ENCODE measurements around the gene FAM76A. TPM values are rescaled to one million over a fixed set of nuclear protein-coding genes. Genes with fewer than 3 reads are reported as not detected.
A peak's percentile ranks its signal among the peaks of the same experiment; 100 is the strongest.
"Not testable (repeated sequence)": the region's sequence is repeated elsewhere in the genome, so short reads cannot be mapped to it uniquely, and the experiment has no call there.

Gene FAM76A
- 4.4 TPM for total RNA-seq

DNA sequence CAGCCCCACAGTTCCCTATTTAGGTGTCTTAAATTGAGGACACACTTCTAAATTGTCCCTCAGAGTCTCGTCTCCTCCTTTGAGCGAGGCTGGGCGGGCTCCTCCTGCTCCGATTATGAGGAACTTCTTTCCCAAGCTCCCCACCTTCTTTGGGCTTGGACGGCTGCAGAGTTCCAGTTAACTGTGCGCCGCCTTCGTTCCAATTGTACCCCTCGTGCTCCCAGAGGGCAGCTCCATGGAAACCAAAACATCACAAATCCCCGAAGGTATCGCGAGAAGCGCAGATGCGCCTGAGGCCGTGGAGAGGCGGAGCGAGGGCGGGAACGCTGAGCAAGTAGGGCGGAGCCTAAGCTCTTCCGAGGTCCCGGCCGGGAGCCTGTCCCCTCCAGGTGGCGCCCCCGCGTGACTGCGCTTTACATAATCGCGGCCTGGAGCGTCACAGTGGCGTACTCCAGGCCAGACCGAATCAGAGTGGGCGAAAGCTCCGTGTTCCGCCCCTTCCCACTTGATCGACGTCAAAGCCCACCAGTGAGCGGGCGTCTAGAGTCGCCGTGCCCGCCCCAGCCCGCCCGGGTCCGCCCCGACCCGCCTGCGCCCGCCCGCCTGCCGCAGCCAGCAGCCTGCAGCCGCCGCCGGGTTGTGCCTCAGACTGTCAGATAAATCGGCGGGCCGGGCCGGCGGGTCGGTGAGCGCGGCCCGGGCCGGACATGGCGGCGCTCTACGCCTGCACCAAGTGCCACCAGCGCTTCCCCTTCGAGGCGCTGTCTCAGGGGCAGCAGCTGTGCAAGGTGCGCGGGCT, at the start of gene FAM76A:
Gene FAM76A, plus strand, starts transcription at position 588 of the 799 bp plus-strand sequence. Its CDS starts 120 bp downstream, at position 708.
- peak; percentile 100 for DNase-seq (ENCODE audit: low spot score)

DNA sequence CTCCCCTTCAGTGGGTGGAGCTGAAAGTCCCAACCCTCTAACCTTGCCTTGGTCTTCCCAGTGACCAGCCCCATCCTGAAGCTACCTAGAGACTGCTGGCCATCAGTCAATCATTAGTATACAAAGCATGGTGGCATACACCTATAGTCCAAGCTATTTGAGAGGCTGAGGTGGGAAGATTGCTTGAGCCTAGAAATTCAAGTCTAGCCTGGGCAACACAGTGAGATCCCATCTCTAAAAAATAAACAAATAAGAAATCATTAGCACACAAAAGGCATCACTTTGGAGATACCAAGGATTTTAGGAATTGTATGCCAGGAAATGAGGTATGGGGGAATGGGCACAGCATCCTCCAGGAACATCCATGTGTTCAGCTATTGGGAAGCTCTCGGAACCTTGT, 49.4 kb upstream of the FAM76A start:
- no peak for ATAC-seq

More for the DNA sequence above, at the start of gene FAM76A:
- ATAC-seq, result peak; percentile 95

GRCh38 chr1:27678747-27679146, 47.0 kb upstream of the FAM76A start:
- DNase-seq (ENCODE audit: low spot score) (no peak), ATAC-seq (no peak)

More for the DNA sequence above, 49.4 kb upstream of the FAM76A start:
- no peak for DNase-seq (ENCODE audit: low spot score)

DNA sequence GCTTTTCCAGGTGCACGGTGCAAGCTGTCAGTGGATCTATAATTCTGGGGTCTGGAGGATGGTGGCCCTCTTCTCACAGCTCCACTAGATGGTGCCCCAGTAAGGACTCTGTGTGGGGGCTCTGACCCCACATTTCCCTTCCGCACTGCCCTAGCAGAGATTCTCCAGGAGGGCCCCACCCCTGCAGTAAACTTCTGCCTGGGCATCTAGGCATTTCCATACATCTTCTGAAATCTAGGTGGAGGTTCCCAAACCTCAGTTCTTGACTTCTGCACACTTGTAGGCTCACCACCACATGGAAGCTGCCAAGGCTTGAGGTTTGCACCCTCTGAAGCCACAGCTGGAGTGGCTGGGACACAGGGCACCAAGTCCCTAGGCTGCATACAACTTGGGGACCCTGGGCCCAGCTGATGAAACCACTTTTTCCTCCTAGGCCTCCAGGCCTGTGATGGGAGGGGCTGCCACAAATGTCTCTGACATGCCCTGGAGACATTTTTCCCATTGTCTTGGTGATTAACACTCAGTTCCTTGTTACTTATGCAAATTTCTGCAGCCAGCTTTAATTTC, 45.5 kb upstream of the FAM76A start:
- ATAC-seq, result not testable (repeated sequence)

DNA sequence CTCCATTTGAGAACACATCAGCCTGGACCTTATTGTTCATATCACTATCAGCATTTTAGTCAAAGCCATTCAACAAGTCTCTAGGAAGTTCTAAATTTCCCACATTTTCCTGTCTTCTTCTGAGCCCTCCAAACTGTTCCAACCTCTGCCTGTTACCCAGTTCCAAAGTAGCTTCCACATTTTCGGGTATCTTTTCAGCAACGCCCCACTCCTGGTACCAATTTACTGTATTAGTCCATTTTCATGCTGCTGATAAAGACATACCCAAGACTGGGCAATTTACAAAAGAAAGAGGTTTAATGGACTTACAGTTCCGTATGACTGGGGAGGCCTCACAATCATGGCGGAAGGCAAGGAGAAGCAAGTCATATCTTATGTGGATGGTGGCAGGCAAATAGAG, 44.2 kb upstream of the FAM76A start:
- DNase-seq (ENCODE audit: low spot score); ATAC-seq: not testable (repeated sequence)

More for the DNA sequence above, 45.5 kb upstream of the FAM76A start:
- DNase-seq (ENCODE audit: low spot score), result not testable (repeated sequence)

DNA sequence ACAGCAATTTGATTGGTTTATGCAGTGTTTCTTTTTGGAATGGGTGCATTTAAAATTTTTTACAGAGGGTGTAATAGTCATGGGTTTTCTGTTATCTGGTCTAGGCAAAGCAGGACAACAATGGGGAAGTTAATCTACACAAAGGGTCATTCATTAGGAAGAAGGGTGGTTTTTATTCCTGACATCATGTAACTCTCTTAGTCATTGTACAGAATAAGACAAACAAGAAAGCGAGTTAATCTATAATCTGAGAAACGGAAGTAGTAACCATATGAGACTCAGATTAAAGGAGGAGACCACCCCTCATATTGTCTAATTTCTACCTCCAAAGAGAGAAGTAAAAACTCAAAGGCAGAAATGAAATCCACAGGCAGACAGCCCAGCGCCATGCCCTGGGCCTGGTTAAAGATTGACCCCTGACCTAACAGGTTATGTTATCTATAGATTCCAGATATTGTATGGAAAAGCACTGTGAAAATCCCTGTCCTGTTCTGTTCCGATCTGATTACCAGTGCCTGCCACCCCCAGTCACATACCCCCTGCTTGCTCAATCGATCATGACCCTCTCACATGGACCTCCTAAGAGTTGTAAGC, 43.3 kb upstream of the FAM76A start:
- no peak for DNase-seq (ENCODE audit: low spot score)
- no peak for ATAC-seq

DNA sequence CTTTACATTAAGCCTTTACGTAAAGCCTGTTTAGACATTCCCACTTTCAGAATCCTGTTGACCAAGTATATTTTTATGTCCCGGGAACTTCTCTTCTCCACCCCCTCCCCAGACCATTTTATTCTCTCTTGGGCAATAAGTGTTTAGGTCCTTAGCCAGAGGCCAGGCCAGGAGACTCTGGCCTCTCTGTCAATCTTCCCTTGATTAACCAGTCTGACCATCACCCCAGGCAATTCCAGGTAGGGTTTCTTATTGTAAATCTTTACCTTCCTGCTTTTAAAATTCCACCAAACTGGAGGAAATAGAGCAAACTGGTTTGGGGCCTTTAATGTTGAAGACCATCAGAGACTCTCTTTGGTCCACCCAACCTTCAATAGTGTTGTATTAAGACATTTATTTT, 41.6 kb upstream of the FAM76A start:
- DNase-seq (ENCODE audit: low spot score) (no peak), ATAC-seq (no peak)

DNA sequence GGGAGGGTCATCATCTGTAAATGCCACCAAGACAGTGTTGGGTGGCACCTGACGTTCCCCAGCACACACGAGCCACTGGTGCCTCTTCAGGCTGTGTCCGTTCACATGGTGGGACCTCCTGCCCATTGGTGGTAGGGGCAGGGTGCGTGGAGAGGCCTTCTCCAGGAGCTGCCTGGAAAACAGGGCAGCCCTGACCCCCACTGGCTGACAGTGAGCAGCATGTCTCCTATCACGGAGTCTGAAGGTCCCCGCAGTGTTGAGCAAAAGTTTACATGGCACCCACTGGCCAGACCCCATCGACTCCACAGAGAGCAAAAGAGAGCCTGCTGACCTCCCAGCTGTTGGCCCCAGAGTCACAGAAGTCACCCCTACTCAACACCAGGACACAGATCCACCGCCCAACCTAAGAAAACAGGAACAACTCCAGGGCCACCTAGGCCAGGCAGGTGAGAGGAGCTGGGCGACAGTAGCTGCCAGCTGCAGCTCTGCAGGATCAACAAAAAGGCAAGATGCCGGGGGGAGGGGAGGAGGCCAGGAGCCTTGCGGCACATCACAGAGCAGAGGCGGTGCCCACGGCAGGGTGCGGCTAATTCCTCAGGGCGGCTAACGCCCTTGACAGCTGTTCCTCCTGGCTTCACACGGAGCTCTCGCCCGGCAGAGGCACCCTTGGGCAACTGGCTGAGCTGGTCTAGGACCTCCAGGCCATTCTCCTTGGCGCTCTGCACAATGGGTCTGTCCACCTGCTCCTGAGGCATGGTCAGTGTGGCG, 39.4 kb upstream of the FAM76A start:
- ATAC-seq (no peak), DNase-seq (ENCODE audit: low spot score) (no peak)

- DNase-seq (ENCODE audit: low spot score) (no peak), ATAC-seq (no peak)
Measured at GRCh38 chr1:27687906-27688305, 37.9 kb upstream of the FAM76A start.

DNA sequence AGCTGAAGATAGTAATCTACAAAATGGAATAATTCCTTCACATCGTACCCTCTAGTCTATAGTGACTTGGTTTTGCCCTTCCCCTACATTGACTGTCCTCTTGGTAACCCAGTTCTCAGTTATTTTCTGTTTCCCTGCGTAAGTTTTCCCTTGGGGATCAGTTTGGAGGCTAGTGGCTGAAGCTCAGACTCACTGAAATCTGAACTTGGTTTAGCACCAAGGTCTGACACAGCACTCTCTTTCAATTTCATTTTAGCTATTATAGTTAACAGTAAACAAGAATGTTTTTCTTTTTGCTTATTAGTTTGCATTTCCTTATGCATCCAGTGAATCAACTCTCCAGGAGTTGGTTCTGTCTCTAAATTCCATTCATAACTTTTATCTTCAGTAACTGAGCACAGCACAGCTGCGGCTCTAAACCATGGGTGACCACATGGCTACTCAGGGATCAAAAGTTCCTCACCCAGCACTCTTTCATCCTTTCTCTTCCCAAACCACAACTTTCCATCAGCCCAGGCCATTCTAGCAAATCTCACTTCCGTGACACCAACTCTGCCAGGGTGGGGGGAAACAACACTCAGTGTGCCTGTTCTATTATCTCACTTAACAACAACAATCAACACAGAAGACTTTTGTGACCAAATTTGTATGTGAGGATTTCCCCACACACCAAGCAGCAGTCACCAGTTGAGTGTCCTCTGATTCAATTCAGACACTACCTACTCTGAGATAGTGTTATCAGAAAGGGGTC, 36.2 kb upstream of the FAM76A start:
- DNase-seq (ENCODE audit: low spot score) (no peak), ATAC-seq (no peak)

GRCh38 chr1:27690183-27690582, 35.6 kb upstream of the FAM76A start:
- DNase-seq (ENCODE audit: low spot score) (no peak), ATAC-seq (no peak)

GRCh38 chr1:27696835-27697234, 28.9 kb upstream of the FAM76A start:
- not testable (repeated sequence) for DNase-seq (ENCODE audit: low spot score); ATAC-seq

DNA sequence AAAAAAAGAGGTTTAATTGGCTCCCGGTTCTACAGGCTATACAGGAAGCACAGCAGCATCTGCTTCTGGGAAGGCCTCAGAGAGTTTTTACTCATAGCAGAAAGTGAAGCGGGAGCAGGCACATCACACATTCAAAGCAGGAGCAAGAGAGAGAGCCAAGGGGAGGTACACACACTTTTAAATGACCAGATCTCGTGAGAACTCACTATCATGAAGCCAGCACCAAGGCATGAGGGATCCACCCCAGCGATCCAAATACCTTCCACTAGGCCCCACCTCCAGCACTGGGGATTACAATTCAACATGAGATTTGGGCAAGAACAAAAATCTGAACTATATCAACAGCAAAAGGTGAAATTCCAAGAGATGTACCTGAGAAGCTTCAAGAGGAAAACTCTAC, 20.8 kb upstream of the FAM76A start:
- DNase-seq (ENCODE audit: low spot score) (no peak), ATAC-seq (no peak)

DNA sequence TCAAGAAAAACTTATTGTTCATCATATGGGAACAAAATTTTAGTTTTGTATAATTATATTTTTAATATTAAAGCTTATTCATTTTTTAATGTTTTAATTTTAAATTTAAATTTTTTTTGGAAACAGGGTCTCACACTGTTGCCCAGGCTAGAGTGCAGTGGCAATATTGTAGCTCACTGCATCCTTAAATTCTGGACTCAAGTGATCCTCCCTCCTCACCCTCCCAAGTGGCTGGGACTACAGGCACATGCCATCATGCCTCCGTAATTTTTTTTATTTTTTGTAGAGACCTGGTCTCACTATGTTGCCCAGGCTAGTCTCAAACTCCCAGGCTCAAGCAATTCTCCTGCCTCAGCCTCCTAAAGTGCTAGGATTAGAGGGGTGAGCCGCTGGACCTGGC, 20.2 kb upstream of the FAM76A start:
- no peak for ATAC-seq
- no peak for DNase-seq (ENCODE audit: low spot score)

GRCh38 chr1:27710574-27710973, 15.2 kb upstream of the FAM76A start:
- ATAC-seq (no peak), DNase-seq (ENCODE audit: low spot score) (no peak)

- ATAC-seq, result no peak
- DNase-seq (ENCODE audit: low spot score), result no peak
Measured at GRCh38 chr1:27713139-27713725, 12.5 kb upstream of the FAM76A start.

- ATAC-seq, result no peak
- no peak for DNase-seq (ENCODE audit: low spot score)
Measured at GRCh38 chr1:27713869-27714513, 11.8 kb upstream of the FAM76A start.

DNA sequence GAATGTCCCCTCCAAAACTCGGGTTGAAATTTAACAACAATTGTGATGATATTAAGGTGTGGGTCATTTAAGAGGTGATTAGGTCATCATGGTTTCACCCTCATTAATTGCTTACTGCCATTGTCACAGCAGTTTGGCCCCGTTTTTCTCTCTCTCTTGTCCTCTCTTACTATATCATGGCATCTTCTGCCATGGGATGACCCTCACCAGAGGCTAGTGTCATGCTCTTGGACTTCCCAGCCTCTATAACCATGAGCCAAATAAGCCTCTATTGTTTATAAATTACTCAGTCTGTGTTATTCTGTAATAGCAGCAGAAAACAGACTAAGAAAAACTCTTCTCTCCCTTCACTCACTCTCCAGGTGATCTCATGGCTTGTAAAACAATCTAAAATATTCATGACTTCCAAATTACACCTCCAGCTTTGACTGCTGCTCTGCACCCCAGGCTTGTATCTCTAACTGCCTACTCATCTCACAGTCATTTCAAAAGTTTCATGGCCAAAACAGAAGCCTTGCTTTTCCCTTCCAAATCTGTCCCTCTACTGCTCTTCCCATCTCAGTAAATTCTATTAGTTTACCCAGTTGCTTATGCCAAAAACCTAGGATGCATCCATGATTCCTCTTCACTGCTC, 9.4 kb upstream of the FAM76A start:
- no peak for ATAC-seq
- no peak for DNase-seq (ENCODE audit: low spot score)

Measured in left lobe of liver (tissue), 2 donors.